NCI-H146 treated with DMSO at 0.1 percent for 48 hours (cell line): ENCODE measurements around the gene TTN.

ENCODE experiments used
- DNase-seq: peaks from one replicate; lab custom pipeline; 2025; ENCODE audit not compliant: unreplicated experiment; lab: John Stamatoyannopoulos, UW

The TTN gene

GRCh38 chr2:178756343-178756742 lies 50.9 kb downstream of the TTN start:
- no peak for DNase-seq

- no peak for DNase-seq
These were observed 59.5 kb downstream of the TTN start for GRCh38 chr2:178747767-178748166.

GRCh38 chr2:178734518-178734917 lies 72.7 kb downstream of the TTN start:
- no peak for DNase-seq

- no peak for DNase-seq
These were observed 73.2 kb downstream of the TTN start for GRCh38 chr2:178733975-178734374.

- DNase-seq, result no peak
These were observed 74.3 kb downstream of the TTN start for GRCh38 chr2:178732913-178733312.

- no peak for DNase-seq
These were observed 75.9 kb downstream of the TTN start for GRCh38 chr2:178731300-178731699.

GRCh38 chr2:178730049-178730448 lies 77.2 kb downstream of the TTN start:
- no peak for DNase-seq

GRCh38 chr2:178723786-178724346 lies 83.4 kb downstream of the TTN start:
- DNase-seq, result no peak

- no peak for DNase-seq
These were observed 84.9 kb downstream of the TTN start for GRCh38 chr2:178722296-178722695.

GRCh38 chr2:178718988-178719387 lies 88.2 kb downstream of the TTN start:
- no peak for DNase-seq

GRCh38 chr2:178718283-178718682 lies 88.9 kb downstream of the TTN start:
- DNase-seq, result no peak

- no peak for DNase-seq
These were observed 90.8 kb downstream of the TTN start for GRCh38 chr2:178716394-178716793.

- DNase-seq, result no peak
These were observed 91.9 kb downstream of the TTN start for GRCh38 chr2:178715366-178715765.

GRCh38 chr2:178707476-178707875 lies 99.7 kb downstream of the TTN start:
- no peak for DNase-seq

- no peak for DNase-seq
These were observed 102.3 kb downstream of the TTN start for GRCh38 chr2:178704876-178705275.

GRCh38 chr2:178702361-178702760 lies 104.9 kb downstream of the TTN start:
- DNase-seq, result no peak

- DNase-seq, result no peak
These were observed 106.3 kb downstream of the TTN start for GRCh38 chr2:178700922-178701342.

- no peak for DNase-seq
These were observed 107.1 kb downstream of the TTN start for GRCh38 chr2:178700136-178700535.

- DNase-seq, result no peak
These were observed 114.4 kb downstream of the TTN start for GRCh38 chr2:178692845-178693244.

- no peak for DNase-seq
These were observed 117.4 kb downstream of the TTN start for GRCh38 chr2:178689808-178690207.

- no peak for DNase-seq
These were observed 123.3 kb downstream of the TTN start for GRCh38 chr2:178683877-178684276.

GRCh38 chr2:178681081-178681480 lies 126.1 kb downstream of the TTN start:
- DNase-seq, result no peak

GRCh38 chr2:178679891-178680290 lies 127.3 kb downstream of the TTN start:
- DNase-seq, result no peak

GRCh38 chr2:178677599-178677998 lies 129.6 kb downstream of the TTN start:
- DNase-seq, result no peak
